Liver (tissue), 9 donors: ENCODE measurements around the gene SPR. TPM values are rescaled to one million over a fixed set of nuclear protein-coding genes. Genes with fewer than 3 reads are reported as not detected.

Experiments
- DNase-seq: peaks from one replicate; pipeline ENCODE4 v3.0.0-alpha.2; 2017; ENCODE audit warnings: low spot score
- H3K27ac ChIP-seq, 2 donors: one replicate each; pipeline ENCODE4 v1.7.0; 2013; ENCODE audit warnings: inconsistent platforms in 2 of 2, low read length in 2 of 2, control low read depth in 1 of 2, low read depth in 1 of 2, mild to moderate bottlenecking in 1 of 2
- H3K27me3 ChIP-seq, 4 donors: one replicate each; pipeline versions ENCODE4 v1.6.1 to v1.7.0; 2013; ENCODE audit warnings: low read length in 3 of 4, inconsistent platforms in 1 of 4, mild to moderate bottlenecking in 1 of 4, moderate library complexity in 1 of 4; ENCODE audit not compliant: control insufficient read depth in 4 of 4, insufficient read depth in 4 of 4
- H3K36me3 ChIP-seq, 4 donors: one replicate each; pipeline versions ENCODE4 v1.6.1 to v1.7.0; 2013; ENCODE audit warnings: low read length in 3 of 4, mild to moderate bottlenecking in 3 of 4, low read depth in 1 of 4, moderate library complexity in 1 of 4; ENCODE audit not compliant: control insufficient read depth in 4 of 4, insufficient read depth in 3 of 4
- H3K4me1 ChIP-seq, 4 donors: one replicate each; pipeline versions ENCODE4 v1.6.1 to v1.7.0; 2013; ENCODE audit warnings: low read length in 3 of 4, mild to moderate bottlenecking in 3 of 4, moderate library complexity in 1 of 4; ENCODE audit not compliant: control insufficient read depth in 4 of 4, insufficient read depth in 4 of 4
- H3K4me3 ChIP-seq, 3 donors: one replicate each; pipeline versions ENCODE4 v1.6.1 to v1.7.0; 2013; ENCODE audit warnings: low read length in 3 of 3, control low read depth in 1 of 3, low read depth in 1 of 3, mild to moderate bottlenecking in 1 of 3
- H3K9ac ChIP-seq, 2 donors: one replicate each; pipeline ENCODE4 v1.7.0; 2013; ENCODE audit warnings: low read length in 2 of 2, mild to moderate bottlenecking in 2 of 2, moderate library complexity in 2 of 2, control low read depth in 1 of 2, low read depth in 1 of 2
- H3K9me3 ChIP-seq, 4 donors: one replicate each; pipeline versions ENCODE4 v1.6.1 to v1.7.0; 2013; ENCODE audit warnings: low read length in 3 of 4; ENCODE audit not compliant: control insufficient read depth in 4 of 4
- EGR1 ChIP-seq, 2 donors: IDR thresholded peaks; 2 replicates each; pipeline ENCODE4 v1.6.1; 2016 to 2018; ENCODE audit warnings: antibody characterized with exemption in 2 of 2, low read depth in 2 of 2
- FOXA1 ChIP-seq: IDR thresholded peaks from 2 replicates; pipeline ENCODE4 v1.6.1; 2016; ENCODE audit warnings: antibody characterized with exemption
- FOXA2 ChIP-seq: IDR thresholded peaks from 2 replicates; pipeline ENCODE4 v1.6.1; 2016; ENCODE audit warnings: antibody characterized with exemption
- GABPA ChIP-seq, 2 donors: IDR thresholded peaks in 1 of 2; conservative IDR thresholded peaks in 1 of 2; 2 replicates each; pipeline ENCODE4 v1.6.1; 2016; ENCODE audit warnings: antibody characterized with exemption in 2 of 2, mild to moderate bottlenecking in 1 of 2, moderate library complexity in 1 of 2
- HNF4A ChIP-seq, 2 donors: conservative IDR thresholded peaks; 2 replicates each; pipeline ENCODE4 v1.6.1; 2016; ENCODE audit warnings: antibody characterized with exemption in 2 of 2, mild to moderate bottlenecking in 2 of 2
- HNF4G ChIP-seq: IDR thresholded peaks from 2 replicates; pipeline ENCODE4 v1.6.1; 2016; ENCODE audit warnings: antibody characterized with exemption
- JUND ChIP-seq, 2 donors: IDR thresholded peaks; 2 replicates each; pipeline ENCODE4 v1.6.1; 2016; ENCODE audit warnings: antibody characterized with exemption in 2 of 2
- MAX ChIP-seq: IDR thresholded peaks from 2 replicates; pipeline ENCODE4 v1.6.1; 2016; ENCODE audit warnings: antibody characterized with exemption
- NR2F2 ChIP-seq: IDR thresholded peaks from 2 replicates; pipeline ENCODE4 v1.6.1; 2016; ENCODE audit warnings: antibody characterized with exemption
- RAD21 ChIP-seq, 2 donors: IDR thresholded peaks; 2 replicates each; pipeline ENCODE4 v1.6.1; 2016; ENCODE audit warnings: antibody characterized with exemption in 2 of 2, mild to moderate bottlenecking in 2 of 2
- RXRA ChIP-seq, 2 donors: IDR thresholded peaks; 2 replicates each; pipeline ENCODE4 v1.6.1; 2017 to 2018; ENCODE audit warnings: antibody characterized with exemption in 2 of 2, mild to moderate bottlenecking in 1 of 2
- SP1 ChIP-seq: IDR thresholded peaks from 2 replicates; pipeline ENCODE4 v1.6.1; 2018; ENCODE audit warnings: antibody characterized with exemption, mild to moderate bottlenecking
- TAF1 ChIP-seq: conservative IDR thresholded peaks from 2 replicates; pipeline ENCODE4 v1.6.1; 2016; ENCODE audit warnings: antibody characterized with exemption, mild to moderate bottlenecking
- YY1 ChIP-seq: IDR thresholded peaks from 2 replicates; pipeline ENCODE4 v1.6.1; 2016; ENCODE audit warnings: antibody characterized with exemption, mild to moderate bottlenecking
- WGBS: extraction: QIAGEN DNeasy Blood & Tissue Kit; methylation state at CpG from one replicate; pipeline ENCODE4 v1.1.7; 2013; 5-methylcytosine and 5-hydroxymethylcytosine counted together
- polyA plus RNA-seq, 2 donors: library from polyadenylated mRNA; stranded (reverse) in 1 of 2; unstranded in 1 of 2; fragments of 200-250 nt in 1 of 2; fragments of >200 nt in 1 of 2; fragmentation: Nextera tagmentation in 1 of 2; extraction: Ambion mirVana in 1 of 2; gene quantifications; one replicate each; pipeline versions ENCODE4 v1.2.1 to v1.2.3, GENCODE V29; 2013 to 2015
- total RNA-seq, 2 donors: library from RNA; depleted of rRNA; stranded (reverse); fragments of >200 nt; gene quantifications; one replicate each; pipeline ENCODE4 v1.2.3, GENCODE V29; 2014
- TF ChIP-seq, protein P1 (sequence below): IDR thresholded peaks from 2 replicates; pipeline ENCODE4 v1.6.1; 2016; ENCODE audit warnings: antibody characterized with exemption
- TF ChIP-seq, protein P2 (sequence below): IDR thresholded peaks from 2 replicates; pipeline ENCODE4 v1.6.1; 2016; ENCODE audit warnings: antibody characterized with exemption
- donor health status: healthy.
- donor health status: healthy.
- donor health status: healthy.
- donor health status: healthy.
- donor health status: healthy.

Gene SPR
- total and polyA plus RNA-seq, 4 donors = 13.6 to 60.8 (median 53.1) TPM

DNA sequence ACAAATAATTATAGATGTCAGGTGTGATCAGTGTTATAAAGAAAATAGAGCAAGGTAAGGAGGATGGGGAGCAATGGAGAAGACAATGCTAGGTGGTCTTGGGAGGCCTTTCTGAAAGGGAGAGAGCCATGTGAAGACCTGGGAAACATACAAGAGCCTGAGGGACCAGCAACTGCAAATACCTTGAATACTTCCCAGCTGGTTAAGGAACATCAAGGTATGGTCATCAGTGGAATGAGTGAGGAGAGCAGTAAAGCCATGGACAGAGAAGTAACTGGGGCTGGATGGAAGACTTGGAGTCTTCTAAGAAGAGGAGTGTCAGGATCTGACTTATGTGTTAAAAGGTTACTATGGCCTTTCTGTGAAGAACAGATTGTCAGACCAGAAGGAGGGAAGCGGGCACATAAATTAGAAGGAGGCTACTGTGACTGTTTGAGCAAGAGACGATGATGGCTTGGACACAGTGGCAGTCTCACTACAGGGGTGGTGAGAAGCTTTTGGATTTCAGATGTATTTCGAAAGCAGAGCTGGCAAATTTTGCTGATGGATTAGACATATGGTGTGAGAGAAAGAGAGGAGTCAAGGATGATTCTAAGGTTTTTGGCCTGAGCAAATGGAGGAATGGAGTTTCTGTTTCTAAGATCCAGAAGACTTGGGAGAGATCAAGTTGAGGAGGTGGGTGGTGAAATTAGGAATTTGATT, 38.6 kb upstream of the SPR start:
- Histone ChIP-seq H3K27me3 (no peaks in the 10 kb centered on the region), H3K9ac (no peak overlapping the region), H3K27ac (no peak overlapping the region), H3K4me3 (no peak overlapping the region), H3K36me3 (no peaks in the 10 kb centered on the region), H3K9me3 (no peaks in the 10 kb centered on the region), H3K4me1 (no peaks in the 10 kb centered on the region)
- DNase-seq = no peak
- WGBS = 87% methylated on average over 3 of the region's 3 CpGs
- no peak for TF ChIP-seq FOXA1
- no peak for TF ChIP-seq TAF1
- no peak for TF ChIP-seq JUND (IDR thresholded peaks at IDR 0.05)
- TF ChIP-seq RAD21 (IDR thresholded peaks at IDR 0.05) = no peak
- TF ChIP-seq, protein P1, sequence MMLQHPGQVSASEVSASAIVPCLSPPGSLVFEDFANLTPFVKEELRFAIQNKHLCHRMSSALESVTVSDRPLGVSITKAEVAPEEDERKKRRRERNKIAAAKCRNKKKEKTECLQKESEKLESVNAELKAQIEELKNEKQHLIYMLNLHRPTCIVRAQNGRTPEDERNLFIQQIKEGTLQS = no peak
- no peak for TF ChIP-seq HNF4G
- TF ChIP-seq RXRA (IDR thresholded peaks at IDR 0.05) = no peak
- TF ChIP-seq SP1 = no peak
- no peak for TF ChIP-seq EGR1 (IDR thresholded peaks at IDR 0.05; ENCODE audit: low read depth in 2 of 2)
- TF ChIP-seq GABPA (IDR thresholded peaks at IDR 0.05 in 1 of 2, conservative IDR thresholded peaks at IDR 0.05 in 1 of 2) = no peak
- no peak for TF ChIP-seq MAX
- TF ChIP-seq FOXA2 = no peak
- TF ChIP-seq NR2F2 = no peak

DNA sequence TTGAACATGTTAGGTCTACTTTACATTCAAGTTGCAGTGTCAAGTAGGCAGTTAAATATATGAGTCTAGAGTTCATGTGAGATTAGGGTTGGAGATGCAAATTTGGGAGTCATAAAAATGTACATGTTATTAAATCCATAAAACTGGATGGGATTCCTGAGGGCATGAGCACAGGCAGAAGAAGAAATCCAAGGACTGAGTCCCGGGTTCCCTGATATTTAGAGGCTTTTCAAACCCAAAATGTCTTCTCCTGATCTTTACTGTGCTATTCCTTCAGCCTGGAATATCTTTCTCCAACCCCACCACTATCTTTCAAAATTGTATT, 38.1 kb upstream of the SPR start:
- no peaks in the 10 kb centered on the region for H3K9me3 ChIP-seq
- H3K36me3 ChIP-seq = no peaks in the 10 kb centered on the region
- H3K9ac ChIP-seq = no peak overlapping the region
- H3K4me1 ChIP-seq = no peaks in the 10 kb centered on the region
- TF ChIP-seq FOXA2 (no peak), RAD21 (IDR thresholded peaks at IDR 0.05) (no peak), FOXA1 (no peak), JUND (IDR thresholded peaks at IDR 0.05) (no peak), SP1 (no peak), TAF1 (no peak)
- H3K27me3 ChIP-seq = no peaks in the 10 kb centered on the region
- DNase-seq = no peak
- H3K4me3 ChIP-seq = no peak overlapping the region
- 52% methylated on average over 1 of the region's 1 CpG for WGBS
- H3K27ac ChIP-seq = no peak overlapping the region

DNA sequence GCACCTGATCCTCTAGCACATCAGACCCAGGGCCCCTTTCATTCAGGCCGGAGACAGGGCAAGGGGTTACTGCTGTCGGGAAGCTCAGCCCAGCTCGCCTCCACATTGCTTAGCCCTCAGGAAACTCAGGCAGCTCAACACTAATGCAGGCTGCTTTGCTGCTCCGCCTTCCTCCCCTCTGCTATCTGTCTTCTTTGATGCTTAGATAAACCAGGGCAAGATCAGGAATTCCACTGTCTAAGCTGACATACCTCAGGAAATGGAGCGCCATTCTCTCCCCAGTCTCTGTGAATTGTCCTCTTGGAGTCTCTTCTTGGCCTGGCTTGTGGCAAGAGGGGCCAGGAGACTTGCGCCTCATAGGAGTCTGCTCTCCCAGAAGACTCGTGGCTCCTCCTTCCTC, 35.9 kb upstream of the SPR start:
- TF ChIP-seq MAX = no peak
- no peak for TF ChIP-seq HNF4A (conservative IDR thresholded peaks at IDR 0.05)
- no peak for TF ChIP-seq JUND (IDR thresholded peaks at IDR 0.05)
- TF ChIP-seq NR2F2 = no peak
- TF ChIP-seq EGR1 (IDR thresholded peaks at IDR 0.05; ENCODE audit: low read depth in 2 of 2) = no peak
- TF ChIP-seq TAF1 = no peak
- no peak for TF ChIP-seq FOXA1
- no peak for TF ChIP-seq YY1
- TF ChIP-seq SP1 = no peak
- TF ChIP-seq, protein P2, sequence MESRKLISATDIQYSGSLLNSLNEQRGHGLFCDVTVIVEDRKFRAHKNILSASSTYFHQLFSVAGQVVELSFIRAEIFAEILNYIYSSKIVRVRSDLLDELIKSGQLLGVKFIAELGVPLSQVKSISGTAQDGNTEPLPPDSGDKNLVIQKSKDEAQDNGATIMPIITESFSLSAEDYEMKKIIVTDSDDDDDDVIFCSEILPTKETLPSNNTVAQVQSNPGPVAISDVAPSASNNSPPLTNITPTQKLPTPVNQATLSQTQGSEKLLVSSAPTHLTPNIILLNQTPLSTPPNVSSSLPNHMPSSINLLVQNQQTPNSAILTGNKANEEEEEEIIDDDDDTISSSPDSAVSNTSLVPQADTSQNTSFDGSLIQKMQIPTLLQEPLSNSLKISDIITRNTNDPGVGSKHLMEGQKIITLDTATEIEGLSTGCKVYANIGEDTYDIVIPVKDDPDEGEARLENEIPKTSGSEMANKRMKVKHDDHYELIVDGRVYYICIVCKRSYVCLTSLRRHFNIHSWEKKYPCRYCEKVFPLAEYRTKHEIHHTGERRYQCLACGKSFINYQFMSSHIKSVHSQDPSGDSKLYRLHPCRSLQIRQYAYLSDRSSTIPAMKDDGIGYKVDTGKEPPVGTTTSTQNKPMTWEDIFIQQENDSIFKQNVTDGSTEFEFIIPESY = no peak
- TF ChIP-seq RAD21 (IDR thresholded peaks at IDR 0.05) = no peak
- H3K4me1 ChIP-seq = no peaks in the 10 kb centered on the region
- no peak overlapping the region for H3K4me3 ChIP-seq
- H3K36me3 ChIP-seq = no peaks in the 10 kb centered on the region
- H3K27ac ChIP-seq = no peak overlapping the region
- no peaks in the 10 kb centered on the region for H3K9me3 ChIP-seq
- H3K9ac ChIP-seq = no peak overlapping the region
- no peaks in the 10 kb centered on the region for H3K27me3 ChIP-seq
- no peak for DNase-seq
- 68% methylated on average over 7 of the region's 7 CpGs for WGBS
